H1 (cell line): ENCODE data around the gene GRM1. TPM values are rescaled to one million over a fixed set of nuclear protein-coding genes. Genes with fewer than 3 reads are reported as not detected.

Experiments used
- CTCF ChIA-PET: fragments of 300-600 bp; sonication (Branson Sonifier 250); formaldehyde crosslinking; loops from one replicate; lab custom pipeline; 2021; ENCODE audit not compliant: partially characterized antibody; lab: Charles Lee
- POLR2A ChIA-PET: fragments of 300-600 bp; sonication (Branson Sonifier 250); formaldehyde crosslinking; loops from one replicate; lab custom pipeline; 2021; ENCODE audit warnings: inconsistent platforms; ENCODE audit not compliant: partially characterized antibody; lab: Charles Lee
- DNase-seq, 2 experiments: peaks; one replicate each; pipeline versions ENCODE4 v3.0.0 to v3.0.0-alpha.2; 2010 to 2022; ENCODE audit warnings: low spot score in 2 of 2, low read depth in 1 of 2, mixed read lengths in 1 of 2
- FAIRE-seq: peaks from 2 replicates; lab custom pipeline; 2011; peaks lifted over from hg19 to GRCh38; lab: Jason Lieb, UNC
- H2AFZ ChIP-seq: 2 replicates; pipeline ENCODE4 v1.8.1; 2012; ENCODE audit warnings: low read length, inconsistent platforms
- H2AK5ac ChIP-seq: 2 replicates; pipeline ENCODE4 v1.6.1; 2013; ENCODE audit warnings: low read depth, low read length
- H2BK120ac ChIP-seq: replicated peaks from 2 replicates; pipeline ENCODE3; 2013; ENCODE audit warnings: low read depth, low read length, inconsistent platforms
- H2BK12ac ChIP-seq: 2 replicates; pipeline ENCODE4 v1.6.1; 2013; ENCODE audit warnings: low read depth, low read length
- H2BK15ac ChIP-seq: 2 replicates; pipeline ENCODE4 v1.6.1; 2013; ENCODE audit warnings: low read length
- H2BK20ac ChIP-seq: 2 replicates; pipeline ENCODE4 v1.6.1; 2013; ENCODE audit warnings: low read length
- H2BK5ac ChIP-seq: 2 replicates; pipeline ENCODE4 v1.6.1; 2013; ENCODE audit warnings: low read depth, low read length
- H3K14ac ChIP-seq: 2 replicates; pipeline ENCODE4 v1.6.1; 2013; ENCODE audit warnings: inconsistent platforms; ENCODE audit not compliant: insufficient read length
- H3K18ac ChIP-seq: 2 replicates; pipeline ENCODE4 v1.6.1; 2013; ENCODE audit warnings: low read length; ENCODE audit errors: extremely low read depth
- H3K23ac ChIP-seq: 2 replicates; pipeline ENCODE4 v1.6.1; 2013; ENCODE audit warnings: inconsistent platforms; ENCODE audit not compliant: insufficient read length
- H3K23me2 ChIP-seq: 2 replicates; pipeline ENCODE4 v1.6.1; 2013; ENCODE audit warnings: low read depth, low read length
- H3K27ac ChIP-seq: 2 replicates; pipeline ENCODE4 v1.6.1; 2011; ENCODE audit warnings: low read depth, low read length, inconsistent platforms
- H3K27me3 ChIP-seq, 4 experiments: replicated peaks in 1 of 4; 1 replicate in 1 of 4; 2 replicates in 3 of 4; pipeline versions ENCODE4 v1.6.1 to v1.8.1; 2011 to 2013; ENCODE audit warnings: low read length in 3 of 4, mild to moderate bottlenecking in 3 of 4, inconsistent platforms in 2 of 4, mixed read lengths in 2 of 4, moderate library complexity in 1 of 4; ENCODE audit not compliant: control insufficient read depth in 3 of 4, insufficient read depth in 3 of 4; ENCODE audit errors: extremely low read depth in 1 of 4
- H3K36me3 ChIP-seq, 4 experiments: 2 replicates each; pipeline versions ENCODE4 v1.6.1 to v1.8.1; 2011 to 2013; ENCODE audit warnings: mild to moderate bottlenecking in 4 of 4, low read length in 3 of 4, moderate library complexity in 2 of 4, control low read depth in 1 of 4, inconsistent platforms in 1 of 4; ENCODE audit not compliant: insufficient read depth in 4 of 4, control insufficient read depth in 2 of 4
- H3K4ac ChIP-seq: replicated peaks from 2 replicates; pipeline ENCODE3; 2013; ENCODE audit warnings: low read length, low read depth, mixed read lengths, inconsistent platforms; ENCODE audit not compliant: insufficient read length
- H3K4me1 ChIP-seq, 4 experiments: replicated peaks in 1 of 4; 1 replicate in 1 of 4; 2 replicates in 3 of 4; pipeline versions ENCODE4 v1.6.1 to v1.8.1; 2011 to 2013; ENCODE audit warnings: low read length in 3 of 4, inconsistent platforms in 2 of 4, mixed read lengths in 1 of 4; ENCODE audit not compliant: insufficient read depth in 4 of 4, control insufficient read depth in 3 of 4
- H3K4me2 ChIP-seq, 2 experiments: 2 replicates each; pipeline versions ENCODE4 v1.6.1 to v1.8.1; 2011 to 2013; ENCODE audit warnings: low read depth in 2 of 2, low read length in 2 of 2, control low read depth in 1 of 2, inconsistent platforms in 1 of 2, mild to moderate bottlenecking in 1 of 2; ENCODE audit not compliant: insufficient read depth in 1 of 2
- H3K4me3 ChIP-seq, 4 experiments: fragments of 200-600, 300-600 bp in 1 of 4; sonication (generic), shearing (Covaris generic), sonication (Bioruptor Twin) in 1 of 4; 2 replicates each; pipeline versions ENCODE4 v1.5.1 to v1.8.1; 2011 to 2016; ENCODE audit warnings: low read length in 4 of 4, low read depth in 3 of 4, control low read depth in 2 of 4, inconsistent platforms in 2 of 4, mild to moderate bottlenecking in 2 of 4, mixed read lengths in 1 of 4, moderate library complexity in 1 of 4; ENCODE audit not compliant: insufficient read depth in 2 of 4; ENCODE audit errors: extremely low read depth in 1 of 4
- H3K56ac ChIP-seq: replicated peaks from 2 replicates; pipeline ENCODE3; 2013; ENCODE audit warnings: low read depth, mild to moderate bottlenecking, mixed read lengths, low read length, inconsistent platforms; ENCODE audit not compliant: insufficient read length
- H3K79me1 ChIP-seq: 2 replicates; pipeline ENCODE4 v1.6.1; 2013; ENCODE audit warnings: low read depth, low read length, control low read depth
- H3K79me2 ChIP-seq, 2 experiments: 2 replicates each; pipeline versions ENCODE4 v1.6.1 to v1.8.1; 2012 to 2013; ENCODE audit warnings: low read length in 2 of 2, mild to moderate bottlenecking in 2 of 2, inconsistent platforms in 1 of 2; ENCODE audit not compliant: insufficient read depth in 2 of 2, control insufficient read depth in 1 of 2
- H3K9ac ChIP-seq, 4 experiments: replicated peaks in 1 of 4; 1 replicate in 1 of 4; 2 replicates in 3 of 4; pipeline versions ENCODE4 v1.6.1 to v1.8.1; 2011 to 2013; ENCODE audit warnings: low read depth in 3 of 4, low read length in 3 of 4, control low read depth in 2 of 4, mild to moderate bottlenecking in 2 of 4, moderate library complexity in 2 of 4, inconsistent platforms in 1 of 4; ENCODE audit errors: extremely low read depth in 1 of 4
- H3K9me3 ChIP-seq, 2 experiments: 2 replicates each; pipeline versions ENCODE4 v1.6.1 to v1.8.1; 2012 to 2013; ENCODE audit warnings: mild to moderate bottlenecking in 2 of 2, moderate library complexity in 2 of 2, control low read depth in 1 of 2, inconsistent platforms in 1 of 2, low read depth in 1 of 2, low read length in 1 of 2, mixed read lengths in 1 of 2; ENCODE audit not compliant: insufficient read depth in 2 of 2
- H4K20me1 ChIP-seq, 2 experiments: replicated peaks in 1 of 2; 2 replicates each; pipeline versions ENCODE3 to v1.8.1; 2011 to 2013; ENCODE audit warnings: inconsistent platforms in 2 of 2, low read length in 2 of 2, mild to moderate bottlenecking in 1 of 2; ENCODE audit not compliant: insufficient read depth in 2 of 2, control insufficient read depth in 1 of 2
- H4K5ac ChIP-seq: 2 replicates; pipeline ENCODE4 v1.6.1; 2013; ENCODE audit warnings: low read length, low read depth, mixed read lengths, inconsistent platforms; ENCODE audit not compliant: insufficient read length
- H4K8ac ChIP-seq: 2 replicates; pipeline ENCODE4 v1.8.0; 2013; ENCODE audit warnings: mild to moderate bottlenecking, moderate library complexity, low read length, inconsistent platforms; ENCODE audit not compliant: insufficient read depth; ENCODE audit errors: extremely low read depth
- H4K91ac ChIP-seq: replicated peaks from 2 replicates; pipeline ENCODE3; 2013; ENCODE audit warnings: low read length, mixed read lengths, inconsistent platforms; ENCODE audit not compliant: insufficient read length
- BCL11A ChIP-seq, 2 experiments: IDR thresholded peaks; one replicate each; pipeline ENCODE4 v1.6.1; 2011; ENCODE audit warnings: low read depth in 2 of 2, low read length in 2 of 2, mild to moderate bottlenecking in 2 of 2
- CBX5 ChIP-seq: fragments of 300-800, 300-1000 bp; sonication (generic); IDR thresholded peaks from 2 replicates; pipeline ENCODE4 v1.7.1; 2016; ENCODE audit warnings: antibody characterized with exemption, low read length, low read depth
- CHD1 ChIP-seq: IDR thresholded peaks from 2 replicates; pipeline ENCODE4 v1.6.1; 2012; ENCODE audit warnings: low read depth, low read length, improper control_type of control experiment
- EP300 ChIP-seq, 2 experiments: IDR thresholded peaks; 1 replicate in 1 of 2; 2 replicates in 1 of 2; pipeline ENCODE4 v1.6.1; 2011 to 2012; ENCODE audit warnings: low read depth in 2 of 2, low read length in 2 of 2, mild to moderate bottlenecking in 2 of 2, borderline replicate concordance in 1 of 2, inconsistent platforms in 1 of 2, moderate library complexity in 1 of 2
- GABPA ChIP-seq: IDR thresholded peaks from 2 replicates; pipeline ENCODE4 v1.6.1; 2011; ENCODE audit warnings: mild to moderate bottlenecking, low read length, moderate library complexity, borderline replicate concordance; ENCODE audit not compliant: insufficient read depth
- HDAC6 ChIP-seq: IDR thresholded peaks from one replicate; pipeline ENCODE4 v1.7.1; 2012; ENCODE audit warnings: low read depth, mild to moderate bottlenecking, inconsistent platforms, low read length, moderate library complexity
- KDM1A ChIP-seq: fragments of 200-600, 300-600 bp; sonication (generic); IDR thresholded peaks from 2 replicates; pipeline ENCODE4 v1.7.1; 2016; ENCODE audit warnings: mild to moderate bottlenecking, low read length, borderline replicate concordance
- KDM5A ChIP-seq: fragments of 200-600 bp; IDR thresholded peaks from 2 replicates; pipeline ENCODE4 v1.7.1; 2012; ENCODE audit warnings: mild to moderate bottlenecking, low read length, inconsistent platforms, mixed read lengths
- NANOG ChIP-seq: IDR thresholded peaks from 2 replicates; pipeline ENCODE4 v1.6.1; 2011; ENCODE audit warnings: low read length, low read depth, mild to moderate bottlenecking, inconsistent platforms; ENCODE audit not compliant: insufficient read depth, poor library complexity, severe bottlenecking
- RFX5 ChIP-seq: IDR thresholded peaks from 2 replicates; pipeline ENCODE4 v1.6.1; 2011; ENCODE audit warnings: low read depth, low read length, improper control_type of control experiment, borderline replicate concordance
- SAP30 ChIP-seq: fragments of 300-600 bp; sonication (generic); IDR thresholded peaks from 2 replicates; pipeline ENCODE4 v1.7.1; 2012; ENCODE audit warnings: low read length, moderate library complexity, mild to moderate bottlenecking, inconsistent platforms; ENCODE audit not compliant: insufficient read depth, insufficient replicate concordance
- SIX5 ChIP-seq: IDR thresholded peaks from 2 replicates; pipeline ENCODE4 v1.6.1; 2011; ENCODE audit warnings: mild to moderate bottlenecking, low read depth, low read length
- SUZ12 ChIP-seq: fragments of 200-600 bp; sonication (generic); IDR thresholded peaks from 2 replicates; pipeline ENCODE4 v1.6.1; 2012; ENCODE audit warnings: mild to moderate bottlenecking, inconsistent platforms, low read length, moderate library complexity, mixed read lengths
- WGBS, 2 experiments: shearing (Covaris generic) in 1 of 2; methylation state at CpG; one replicate each; pipeline versions ENCODE4 v1.1.6 to v1.1.7; 2013 to 2015; ENCODE audit warnings: low lambda C conversion rate in 2 of 2, mixed read lengths in 2 of 2, inconsistent platforms in 1 of 2, low coverage in 1 of 2, missing lambda C conversion rate in 1 of 2; ENCODE audit not compliant: insufficient replicate concordance in 2 of 2, insufficient coverage in 1 of 2, insufficient read length in 1 of 2; ENCODE audit errors: extremely low coverage in 1 of 2, missing lambda C conversion rate in 1 of 2; 5-methylcytosine and 5-hydroxymethylcytosine counted together
- polyA plus RNA-seq, 7 experiments: library from polyadenylated mRNA; depleted of rRNA in 3 of 7; stranded (reverse) in 5 of 7; unstranded in 2 of 7; fragments of >200 nt in 5 of 7; fragments of 200-250 nt in 2 of 7; gene quantifications; 1 replicate in 5 of 7; 2 replicates in 1 of 7; 4 replicates in 1 of 7; pipeline versions ENCODE4 v1.2.1 to v1.2.3, GENCODE V29; 2011 to 2013; ENCODE audit warnings: missing spikeins in 2 of 7, mixed read lengths in 2 of 7
- total RNA-seq: library from RNA; stranded (reverse); fragmentation: NEBNext Ultra II Directional; extraction: Animal tissue kit (Norgen Biotek cat#: 25700); gene quantifications from 2 replicates; pipeline ENCODE4 v1.2.1, GENCODE V29; 2021

The GRM1 gene
- total and polyA plus RNA-seq, 2 of the 8 experiments (the other 6 are each of a cell fraction or from before 2014, with no cell fraction given), result 0.15 to 1.3 TPM

- no peak overlapping the region for H3K4ac ChIP-seq
- H4K5ac ChIP-seq, result no peak overlapping the region
- no peak overlapping the region for H2BK20ac ChIP-seq
- POLR2A ChIA-PET, result no interaction called here
- no peaks in the 10 kb centered on the region for H3K27me3 ChIP-seq
- H3K23me2 ChIP-seq, result no peaks in the 10 kb centered on the region
- no peak overlapping the region for H3K4me2 ChIP-seq
- H3K56ac ChIP-seq, result no peak overlapping the region
- no peak overlapping the region for H4K8ac ChIP-seq
- no peak overlapping the region for H3K27ac ChIP-seq
- 88% methylated on average over 5 of the region's 5 CpGs; no CpG with 5 or more reads in 1 of the 2 experiments for WGBS, 2 experiments
- no peak overlapping the region for H2BK15ac ChIP-seq
- H3K9me3 ChIP-seq, result peaks cover 0 to 5% of the 10 kb centered on the region in 2 experiments; a peak in 2 of 4 replicates
- no peaks in the 10 kb centered on the region for H3K4me1 ChIP-seq
- FAIRE-seq (no peak), DNase-seq (no peak)
- no peaks in the 10 kb centered on the region for H3K79me2 ChIP-seq
- H4K91ac ChIP-seq, result no peak overlapping the region
- H4K20me1 ChIP-seq, result no peaks in the 10 kb centered on the region
- H2BK120ac ChIP-seq, result no peak overlapping the region
- no peak overlapping the region for H3K18ac ChIP-seq
- no peak overlapping the region for H2AFZ ChIP-seq
- H3K79me1 ChIP-seq, result no peaks in the 10 kb centered on the region
- no peak overlapping the region for H3K4me3 ChIP-seq
- H3K23ac ChIP-seq, result no peak overlapping the region
- H3K36me3 ChIP-seq, result no peaks in the 10 kb centered on the region
- no peak overlapping the region for H2BK12ac ChIP-seq
- H2AK5ac ChIP-seq, result no peak overlapping the region
- no peak overlapping the region for H2BK5ac ChIP-seq
- CTCF ChIA-PET, result no interaction called here
- no peak overlapping the region for H3K9ac ChIP-seq
- no peak overlapping the region for H3K14ac ChIP-seq
- no peak for TF ChIP-seq SIX5
- TF ChIP-seq HDAC6, result no peak
- no peak for TF ChIP-seq SAP30
- no peak for TF ChIP-seq NANOG
- TF ChIP-seq KDM1A, result no peak
- no peak for TF ChIP-seq SUZ12
- TF ChIP-seq KDM5A, result no peak
- no peak for TF ChIP-seq EP300 (IDR thresholded peaks at IDR 0.05; ENCODE audit: borderline replicate concordance in 1 of 2, low read depth in 2 of 2, low read length in 2 of 2)
- no peak for TF ChIP-seq CHD1
- no peak for TF ChIP-seq GABPA
- TF ChIP-seq RFX5, result no peak
- no peak for TF ChIP-seq BCL11A (IDR thresholded peaks at IDR 0.05; ENCODE audit: low read depth in 2 of 2, low read length in 2 of 2)
- TF ChIP-seq CBX5, result no peak
These were observed 215.8 kb downstream of the GRM1 start for GRCh38 chr6:146244630-146245143.
